GM23338 (cell line): ENCODE results near the gene IPP. TPM values are rescaled to one million over a fixed set of nuclear protein-coding genes. Genes with fewer than 3 reads are reported as not detected.

Experiments used
- ATAC-seq: fragments of 200-7000 bp; cut with Tn5 transposase; 3 replicates; pipeline ENCODE4 v1.9.1; 2020
- DNase-seq: peaks from one replicate; pipeline ENCODE4 v3.0.0-alpha.2; 2015; ENCODE audit warnings: low spot score
- H2AFZ ChIP-seq: fragments of 200-600 bp; sonication (generic); 2 replicates; pipeline ENCODE4 v1.8.0; 2016; ENCODE audit warnings: antibody characterized with exemption, mild to moderate bottlenecking, moderate library complexity
- H3F3A ChIP-seq: fragments of 200-600 bp; sonication (generic); replicated peaks from 2 replicates; pipeline ENCODE4 v1.8.0; 2017; ENCODE audit warnings: antibody characterized with exemption, mixed run types, low read depth
- H3K27ac ChIP-seq: fragments of 200-600 bp; sonication (generic); 2 replicates; pipeline ENCODE4 v1.6.1; 2016; ENCODE audit warnings: low read depth
- H3K27me3 ChIP-seq: fragments of 200-600 bp; sonication (generic); 2 replicates; pipeline ENCODE4 v1.8.0; 2016; ENCODE audit warnings: mild to moderate bottlenecking, mixed run types, moderate library complexity; ENCODE audit not compliant: insufficient read depth
- H3K36me3 ChIP-seq: fragments of 200-600 bp; sonication (generic); 2 replicates; pipeline ENCODE4 v1.8.0; 2016; ENCODE audit warnings: mild to moderate bottlenecking; ENCODE audit not compliant: insufficient read depth
- H3K4me1 ChIP-seq: fragments of 200-600 bp; sonication (generic); 2 replicates; pipeline ENCODE4 v1.8.0; 2016; ENCODE audit warnings: mild to moderate bottlenecking, moderate library complexity; ENCODE audit not compliant: insufficient read depth
- H3K4me2 ChIP-seq: fragments of 200-600 bp; sonication (generic); 2 replicates; pipeline ENCODE4 v1.7.1; 2017; ENCODE audit warnings: mixed run types
- H3K4me3 ChIP-seq: fragments of 200-600 bp; sonication (generic); 2 replicates; pipeline ENCODE4 v1.6.1; 2016; ENCODE audit warnings: mixed run types
- H3K79me2 ChIP-seq: fragments of 200-600 bp; sonication (generic); replicated peaks from 2 replicates; pipeline ENCODE4 v1.8.0; 2017; ENCODE audit warnings: mild to moderate bottlenecking; ENCODE audit not compliant: insufficient read depth
- H3K9me2 ChIP-seq: fragments of 200-600 bp; sonication (generic); 2 replicates; pipeline ENCODE4 v1.8.0; 2017; ENCODE audit not compliant: insufficient read depth
- H4K20me1 ChIP-seq: fragments of 200-600 bp; sonication (generic); replicated peaks from 2 replicates; pipeline ENCODE4 v1.8.0; 2017; ENCODE audit warnings: mild to moderate bottlenecking; ENCODE audit not compliant: insufficient read depth
- H3K27ac Mint-ChIP-seq: 2 replicates; pipeline ENCODE4 v1.8.0; 2020; ENCODE audit warnings: inconsistent platforms, mild to moderate bottlenecking, moderate library complexity, mixed read lengths
- H3K27me3 Mint-ChIP-seq: 3 replicates; pipeline ENCODE4 v1.8.0; 2022; ENCODE audit warnings: low read depth, mild to moderate bottlenecking, moderate library complexity, mixed read lengths, inconsistent platforms; ENCODE audit not compliant: insufficient read depth, poor library complexity
- H3K36me3 Mint-ChIP-seq: 3 replicates; pipeline ENCODE4 v1.8.0; 2021; ENCODE audit warnings: low read depth, mild to moderate bottlenecking, inconsistent platforms, moderate library complexity, mixed read lengths
- H3K4me1 Mint-ChIP-seq: 3 replicates; pipeline ENCODE4 v1.8.0; 2020; ENCODE audit warnings: mild to moderate bottlenecking, inconsistent platforms, mixed read lengths
- H3K4me3 Mint-ChIP-seq: 3 replicates; pipeline ENCODE4 v1.8.0; 2021; ENCODE audit warnings: moderate library complexity, mild to moderate bottlenecking, inconsistent platforms, mixed read lengths
- H3K9me3 Mint-ChIP-seq: 3 replicates; pipeline ENCODE4 v1.8.0; 2020; ENCODE audit warnings: moderate library complexity, mild to moderate bottlenecking, inconsistent platforms, mixed read lengths
- CREB1 ChIP-seq: fragments of 250-450 bp; sonication (Bioruptor Pico); IDR thresholded peaks from 2 replicates; pipeline ENCODE4 v1.5.0; 2020; ENCODE audit warnings: low read depth, mild to moderate bottlenecking, moderate library complexity
- CTCF ChIP-seq, 2 experiments: fragments of 200-600 bp in 1 of 2; sonication (generic) in 1 of 2; conservative IDR thresholded peaks; 2 replicates each; pipeline versions ENCODE4 v1.5.1 to v1.6.1; 2016 to 2017; ENCODE audit warnings: antibody characterized with exemption in 2 of 2, low read depth in 2 of 2, mild to moderate bottlenecking in 2 of 2, moderate library complexity in 1 of 2
- ETS1 ChIP-seq: IDR thresholded peaks from 2 replicates; pipeline ENCODE4 v1.6.1; 2016; ENCODE audit warnings: antibody characterized with exemption
- EZH2 ChIP-seq: fragments of 200-600 bp; sonication (generic); IDR thresholded peaks from one replicate; pipeline ENCODE4 v1.8.0; 2017; ENCODE audit warnings: antibody characterized with exemption, mild to moderate bottlenecking, low read depth; ENCODE audit not compliant: unreplicated experiment
- EZH2phosphoT487 ChIP-seq: fragments of 200-600 bp; sonication (generic); IDR thresholded peaks from one replicate; pipeline ENCODE4 v1.8.1; 2018; ENCODE audit warnings: antibody characterized with exemption; ENCODE audit not compliant: unreplicated experiment
- JUNB ChIP-seq: IDR thresholded peaks from one replicate; pipeline ENCODE4 v1.6.1; 2016; ENCODE audit warnings: antibody characterized with exemption; ENCODE audit not compliant: unreplicated experiment
- NANOG ChIP-seq: IDR thresholded peaks from 2 replicates; pipeline ENCODE4 v1.6.1; 2016; ENCODE audit warnings: antibody characterized with exemption, borderline replicate concordance
- POLR2AphosphoS5 ChIP-seq: IDR thresholded peaks from 2 replicates; pipeline ENCODE4 v1.6.1; 2016; ENCODE audit warnings: antibody characterized with exemption, low read depth
- REST ChIP-seq: IDR thresholded peaks from one replicate; pipeline ENCODE4 v1.6.1; 2018; ENCODE audit warnings: antibody characterized with exemption; ENCODE audit not compliant: unreplicated experiment
- STAT1 ChIP-seq: IDR thresholded peaks from one replicate; pipeline ENCODE4 v1.6.1; 2016; ENCODE audit warnings: antibody characterized with exemption; ENCODE audit not compliant: unreplicated experiment
- ZNF114 ChIP-seq: fragments of 250-450 bp; sonication (Bioruptor Pico); IDR thresholded peaks from 2 replicates; pipeline ENCODE4 v1.5.0; 2020; ENCODE audit warnings: mild to moderate bottlenecking, moderate library complexity
- ZNF331 ChIP-seq: fragments of 250-450 bp; sonication (Bioruptor Pico); IDR thresholded peaks from 2 replicates; pipeline ENCODE4 v1.5.0; 2020; ENCODE audit warnings: low read depth, mild to moderate bottlenecking, moderate library complexity
- ZNF462 ChIP-seq: fragments of 250-450 bp; sonication (Bioruptor Pico); IDR thresholded peaks from 2 replicates; pipeline ENCODE4 v1.5.0; 2020; ENCODE audit warnings: mild to moderate bottlenecking, moderate library complexity
- polyA plus RNA-seq: library from polyadenylated mRNA; unstranded; fragments of >200 nt; fragmentation: Nextera tagmentation; extraction: Ambion mirVana; gene quantifications from 2 replicates; pipeline ENCODE4 v1.2.1, GENCODE V29; 2016
- total RNA-seq: library from RNA; depleted of rRNA; stranded (reverse); fragments of >200 nt; shearing (Covaris generic); gene quantifications from 2 replicates; pipeline ENCODE4 v1.2.3, GENCODE V29; 2014

The IPP gene
- total and polyA plus RNA-seq, 2 experiments from 2014 or later = 1.8 to 2.8 TPM

- DNase-seq (no peak), ATAC-seq (no peak)
- H3K79me2 ChIP-seq = peaks cover 62% of the 10 kb centered on the region
- Mint-ChIP-seq H3K9me3 (no peaks in the 10 kb centered on the region), H3K4me1 (peaks cover 8% of the 10 kb centered on the region), H3K27me3 (peaks cover 4% of the 10 kb centered on the region), H3K27ac (no peak overlapping the region), H3K4me3 (no peak overlapping the region), H3K36me3 (peaks cover 71% of the 10 kb centered on the region)
- TF ChIP-seq JUNB (no peak), ZNF462 (CRISPR knock-in tag) (no peak), STAT1 (no peak), CREB1 (CRISPR knock-in tag) (no peak), CTCF (conservative IDR thresholded peaks at IDR 0.05; ENCODE audit: low read depth in 2 of 2) (no peak), EZH2 (no peak), REST (no peak), NANOG (no peak), ZNF331 (CRISPR knock-in tag) (no peak), POLR2AphosphoS5 (no peak), ZNF114 (no peak), EZH2phosphoT487 (no peak), ETS1 (no peak)
- no peaks in the 10 kb centered on the region for H3K27me3 ChIP-seq
- H3K4me1 ChIP-seq = no peaks in the 10 kb centered on the region
- H3K27ac ChIP-seq = no peak overlapping the region
- no peak overlapping the region for H2AFZ ChIP-seq
- no peaks in the 10 kb centered on the region for H3K9me2 ChIP-seq
- peaks cover 65% of the 10 kb centered on the region for H3K36me3 ChIP-seq
- no peak overlapping the region for H3K4me2 ChIP-seq
- H4K20me1 ChIP-seq = peaks cover 27% of the 10 kb centered on the region
- 0 out of 2 replicates have a peak, but pooled peaks cover 5% of the 10 kb centered on the region for H3F3A ChIP-seq
- no peak overlapping the region for H3K4me3 ChIP-seq
These were observed 92.3 kb downstream of the IPP start for GRCh38 chr1:45658171-45658570.
